Dermis microvascular lymphatic vessel endothelial cell (primary cell): ENCODE results near the gene ASTN2. TPM values are rescaled to one million over a fixed set of nuclear protein-coding genes. Genes with fewer than 3 reads are reported as not detected.

Source experiments
- DNase-seq, 2 donors: peaks; one replicate each; pipeline versions ENCODE4 v3.0.0 to v3.0.0-alpha.2; 2010; ENCODE audit warnings: low read depth in 2 of 2
- total RNA-seq: library from RNA; depleted of rRNA; stranded (reverse); fragments of >200 nt; gene quantifications from 2 replicates; pipeline ENCODE4 v1.2.1, GENCODE V29; 2014

Gene ASTN2
- total RNA-seq, 1 donor from 2014 or later, result 3.0 TPM

GRCh38 chr9:117180896-117181445 lies 233.9 kb downstream of the ASTN2 start:
- no peak for DNase-seq

GRCh38 chr9:117178596-117179375 lies 236.1 kb downstream of the ASTN2 start:
- no peak for DNase-seq

- no peak for DNase-seq
Observed at GRCh38 chr9:117170567-117170966, 244.3 kb downstream of the ASTN2 start.

GRCh38 chr9:117169089-117169621 lies 245.7 kb downstream of the ASTN2 start:
- no peak for DNase-seq

- DNase-seq, result no peak
Observed at GRCh38 chr9:117164512-117164911, 250.3 kb downstream of the ASTN2 start.

GRCh38 chr9:117160254-117160653 lies 254.6 kb downstream of the ASTN2 start:
- DNase-seq, result no peak

GRCh38 chr9:117156771-117157535 lies 257.9 kb downstream of the ASTN2 start:
- DNase-seq, result no peak

- DNase-seq, result no peak
Observed at GRCh38 chr9:117156144-117156688, 258.6 kb downstream of the ASTN2 start.

GRCh38 chr9:117153021-117153420 lies 261.8 kb downstream of the ASTN2 start:
- DNase-seq, result no peak

GRCh38 chr9:117151716-117152115 lies 263.1 kb downstream of the ASTN2 start:
- DNase-seq, result no peak

GRCh38 chr9:117149996-117150395 lies 264.9 kb downstream of the ASTN2 start:
- no peak for DNase-seq

GRCh38 chr9:117145811-117146490 lies 268.9 kb downstream of the ASTN2 start:
- DNase-seq, result no peak

- no peak for DNase-seq
Observed at GRCh38 chr9:117145081-117145480, 269.8 kb downstream of the ASTN2 start.

- no peak for DNase-seq
Observed at GRCh38 chr9:117138231-117138630, 276.6 kb downstream of the ASTN2 start.

GRCh38 chr9:117136461-117136860 lies 278.4 kb downstream of the ASTN2 start:
- DNase-seq, result no peak

- DNase-seq, result no peak
Observed at GRCh38 chr9:117135501-117136098, 279.3 kb downstream of the ASTN2 start.

- DNase-seq, result no peak
Observed at GRCh38 chr9:117134826-117135500, 279.9 kb downstream of the ASTN2 start.

- no peak for DNase-seq
Observed at GRCh38 chr9:117126871-117127270, 288.0 kb downstream of the ASTN2 start.

GRCh38 chr9:117125531-117125930 lies 289.3 kb downstream of the ASTN2 start:
- no peak for DNase-seq

GRCh38 chr9:117123729-117124128 lies 291.1 kb downstream of the ASTN2 start:
- DNase-seq, result no peak
